Colonic mucosa (tissue), 4 donors: ENCODE results near the gene DHRS1. TPM values are rescaled to one million over a fixed set of nuclear protein-coding genes. Genes with fewer than 3 reads are reported as not detected.

Experiments used
- DNase-seq: peaks from one replicate; pipeline ENCODE4 v3.0.0-alpha.2; 2020
- H3K27ac ChIP-seq: fragments of 200-600 bp; one replicate; pipeline ENCODE4 v1.8.0; 2021
- H3K27me3 ChIP-seq: fragments of 200-600 bp; one replicate; pipeline ENCODE4 v1.8.0; 2021
- H3K36me3 ChIP-seq: fragments of 200-600 bp; one replicate; pipeline ENCODE4 v1.8.0; 2021
- H3K4me1 ChIP-seq: fragments of 200-600 bp; one replicate; pipeline ENCODE4 v1.8.0; 2021; ENCODE audit warnings: mild to moderate bottlenecking
- H3K4me3 ChIP-seq: fragments of 200-600 bp; one replicate; pipeline ENCODE4 v1.8.0; 2021
- H3K9ac ChIP-seq, 2 donors: one replicate each; pipeline ENCODE4 v1.7.0; 2013; ENCODE audit warnings: control low read depth in 2 of 2, low read depth in 2 of 2, low read length in 2 of 2
- H3K9me3 ChIP-seq: fragments of 200-600 bp; one replicate; pipeline ENCODE4 v1.8.0; 2021
- intact Hi-C: fragments of 100-400 bp; cut with DNase I; formaldehyde crosslinking; loops from one replicate; pipeline ENCODE4 v1.14.1; 2022
- total RNA-seq, 2 donors: library from RNA; stranded (reverse); fragmentation: NEBNext Ultra II Directional in 1 of 2; extraction: Animal tissue kit (Norgen Biotek cat#: 25700) in 1 of 2; gene quantifications; one replicate each; pipeline ENCODE4 v1.2.1, GENCODE V29; 2021
- TF ChIP-seq, protein P1 (sequence below): fragments of 200-600 bp; IDR thresholded peaks from one replicate; pipeline ENCODE4 v1.8.0; 2022; ENCODE audit warnings: antibody characterized with exemption, mild to moderate bottlenecking
- donor health status: healthy.
- donor health status: DM: no; HTN: no; CAD: no.
- donor health status: DM: no; HTN: no; CAD: no.

DHRS1 gene
- total RNA-seq, 2 donors from 2014 or later: 38.0 to 42.4 TPM

GRCh38 chr14:24252289-24253124 is 47.1 kb downstream of the DHRS1 start:
- no peak overlapping the region for H3K27ac ChIP-seq
- DNase-seq: no peak

GRCh38 chr14:24251880-24252288 is 47.7 kb downstream of the DHRS1 start:
- Histone ChIP-seq H3K4me3 (no peak overlapping the region), H3K27me3 (no peaks in the 10 kb centered on the region), H3K4me1 (no peaks in the 10 kb centered on the region), H3K9me3 (no peaks in the 10 kb centered on the region), H3K36me3 (no peaks in the 10 kb centered on the region), H3K9ac (no peak overlapping the region), H3K27ac (no peak overlapping the region)
- DNase-seq: no peak
- TF ChIP-seq, protein P1, sequence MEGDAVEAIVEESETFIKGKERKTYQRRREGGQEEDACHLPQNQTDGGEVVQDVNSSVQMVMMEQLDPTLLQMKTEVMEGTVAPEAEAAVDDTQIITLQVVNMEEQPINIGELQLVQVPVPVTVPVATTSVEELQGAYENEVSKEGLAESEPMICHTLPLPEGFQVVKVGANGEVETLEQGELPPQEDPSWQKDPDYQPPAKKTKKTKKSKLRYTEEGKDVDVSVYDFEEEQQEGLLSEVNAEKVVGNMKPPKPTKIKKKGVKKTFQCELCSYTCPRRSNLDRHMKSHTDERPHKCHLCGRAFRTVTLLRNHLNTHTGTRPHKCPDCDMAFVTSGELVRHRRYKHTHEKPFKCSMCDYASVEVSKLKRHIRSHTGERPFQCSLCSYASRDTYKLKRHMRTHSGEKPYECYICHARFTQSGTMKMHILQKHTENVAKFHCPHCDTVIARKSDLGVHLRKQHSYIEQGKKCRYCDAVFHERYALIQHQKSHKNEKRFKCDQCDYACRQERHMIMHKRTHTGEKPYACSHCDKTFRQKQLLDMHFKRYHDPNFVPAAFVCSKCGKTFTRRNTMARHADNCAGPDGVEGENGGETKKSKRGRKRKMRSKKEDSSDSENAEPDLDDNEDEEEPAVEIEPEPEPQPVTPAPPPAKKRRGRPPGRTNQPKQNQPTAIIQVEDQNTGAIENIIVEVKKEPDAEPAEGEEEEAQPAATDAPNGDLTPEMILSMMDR: no peak
- intact Hi-C loops: no loop called here

More at GRCh38 chr14:24252289-24253124, 47.1 kb downstream of the DHRS1 start:
- no peaks in the 10 kb centered on the region for H3K4me1 ChIP-seq
- H3K36me3 ChIP-seq: no peaks in the 10 kb centered on the region
- H3K9me3 ChIP-seq: no peaks in the 10 kb centered on the region
- no peaks in the 10 kb centered on the region for H3K27me3 ChIP-seq
- intact Hi-C loops: no loop called here
- H3K4me3 ChIP-seq: no peak overlapping the region
- TF ChIP-seq, protein P1: no peak
- H3K9ac ChIP-seq: no peak overlapping the region

DNA sequence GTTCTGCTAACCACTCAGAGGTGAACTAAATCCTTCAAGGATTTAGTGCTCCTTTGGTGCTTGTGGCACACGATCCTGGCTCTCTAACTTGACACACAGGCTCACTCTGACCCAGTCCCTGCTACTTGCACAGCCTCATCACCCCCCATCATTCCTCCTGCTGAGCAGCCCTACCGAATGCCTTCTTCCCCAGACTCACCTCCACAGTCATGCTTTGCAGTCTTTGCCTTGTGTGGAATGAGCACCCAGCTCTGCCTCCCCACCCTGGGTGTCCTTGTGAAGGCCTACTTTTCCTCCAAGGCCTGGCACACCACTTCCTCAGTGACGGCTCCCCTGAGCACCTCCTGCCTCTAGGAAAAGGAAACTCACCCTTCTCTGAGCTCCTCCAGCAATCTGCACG is 49.2 kb downstream of the DHRS1 start:
- intact Hi-C loops: no loop called here

DNA sequence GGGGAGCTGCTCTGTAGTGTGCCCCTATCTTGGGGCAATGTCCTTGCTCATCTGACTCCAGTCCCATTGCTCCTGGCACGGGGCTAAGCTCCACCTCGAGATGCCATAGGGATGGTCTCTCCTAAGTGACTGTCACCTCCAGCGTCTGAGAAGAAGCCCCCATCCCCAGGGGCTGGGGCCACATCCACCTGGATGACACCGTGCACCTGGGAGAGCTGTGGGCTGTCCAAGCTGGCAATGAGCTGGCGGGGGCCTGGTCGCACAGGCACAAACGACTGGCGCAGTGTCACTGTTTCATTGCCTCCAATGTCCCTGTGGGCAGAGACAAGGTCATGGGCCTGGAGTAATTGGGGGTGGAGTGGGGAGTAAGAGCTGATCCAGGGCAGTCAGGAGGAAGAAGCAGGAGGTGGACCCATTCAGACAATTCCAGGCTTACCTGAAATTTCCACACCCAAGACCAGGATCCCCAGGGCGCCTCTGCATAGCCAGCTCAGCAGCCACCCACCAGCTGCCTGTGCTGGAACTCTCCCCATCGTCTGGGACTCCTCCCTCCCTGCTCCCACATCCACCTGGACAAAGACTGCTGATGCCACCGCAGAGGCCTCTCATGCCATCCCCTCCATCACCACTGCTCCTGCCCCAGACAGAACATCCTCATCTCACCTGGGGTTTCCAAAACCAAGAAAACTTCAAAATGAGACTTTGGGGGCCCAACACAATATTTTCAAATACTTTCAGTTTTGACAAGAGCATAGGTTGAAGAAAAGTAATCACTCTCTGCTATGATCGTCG is 50.2 kb downstream of the DHRS1 start:
- Histone ChIP-seq H3K36me3 (no peaks in the 10 kb centered on the region), H3K27me3 (no peaks in the 10 kb centered on the region), H3K4me3 (no peak overlapping the region), H3K9me3 (no peaks in the 10 kb centered on the region), H3K27ac (no peak overlapping the region), H3K9ac (no peak overlapping the region), H3K4me1 (no peaks in the 10 kb centered on the region)
- intact Hi-C loops: loop anchor here (10.0 kb wide), 1 partner anchor 185 kb away; no protein-coding TSS in a partner anchor
- DNase-seq: no peak
- TF ChIP-seq, protein P1: no peak

More for the DNA sequence above, 49.2 kb downstream of the DHRS1 start:
- no peak for DNase-seq
- no peaks in the 10 kb centered on the region for H3K9me3 ChIP-seq
- no peaks in the 10 kb centered on the region for H3K36me3 ChIP-seq
- no peak overlapping the region for H3K27ac ChIP-seq
- TF ChIP-seq, protein P1: no peak
- no peak overlapping the region for H3K4me3 ChIP-seq
- H3K9ac ChIP-seq: no peak overlapping the region
- H3K4me1 ChIP-seq: no peaks in the 10 kb centered on the region
- no peaks in the 10 kb centered on the region for H3K27me3 ChIP-seq

DNA sequence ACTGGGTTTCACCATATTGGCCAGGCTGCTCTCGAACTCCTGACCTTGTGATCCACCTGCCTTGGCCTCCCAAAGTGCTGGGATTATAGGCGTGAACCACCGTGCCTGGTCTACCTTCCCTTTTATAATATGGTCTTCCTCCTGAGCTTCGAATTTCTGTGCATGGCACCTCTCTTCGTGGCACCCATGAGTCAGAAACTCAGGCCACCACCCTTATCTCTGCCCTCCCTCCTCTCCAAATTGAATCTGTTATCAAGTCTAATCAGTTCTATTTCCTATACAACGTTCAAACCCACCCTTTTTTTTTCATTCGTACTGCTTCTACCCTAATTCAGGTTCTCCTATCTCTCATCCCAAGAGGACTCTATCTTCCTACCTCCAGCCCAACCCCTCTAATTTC is 52.2 kb downstream of the DHRS1 start:
- Histone ChIP-seq H3K4me3 (no peak overlapping the region), H3K36me3 (no peaks in the 10 kb centered on the region), H3K27ac (no peak overlapping the region), H3K9me3 (no peaks in the 10 kb centered on the region), H3K9ac (no peak overlapping the region), H3K27me3 (no peaks in the 10 kb centered on the region), H3K4me1 (no peaks in the 10 kb centered on the region)
- intact Hi-C loops: loop anchor here (10.0 kb wide), 1 partner anchor 187 kb away; no protein-coding TSS in a partner anchor
- DNase-seq: no peak
- TF ChIP-seq, protein P1: no peak
